Nephron (organoid): ENCODE measurements around the gene LPP.

Source experiments
- H3K27ac Mint-ChIP-seq, 3 experiments: 2 replicates each; pipeline ENCODE4 v1.8.0; 2020; ENCODE audit warnings: mixed read lengths in 3 of 3, mild to moderate bottlenecking in 2 of 3, moderate library complexity in 1 of 3
- H3K27me3 Mint-ChIP-seq: 2 replicates; pipeline ENCODE4 v1.8.0; 2021; ENCODE audit warnings: low read depth, mild to moderate bottlenecking, moderate library complexity, mixed read lengths
- H3K36me3 Mint-ChIP-seq: 2 replicates; pipeline ENCODE4 v1.8.0; 2020; ENCODE audit warnings: low read depth, mixed read lengths
- H3K4me1 Mint-ChIP-seq: 2 replicates; pipeline ENCODE4 v1.8.0; 2020; ENCODE audit warnings: mixed read lengths
- H3K4me3 Mint-ChIP-seq, 3 experiments: 2 replicates each; pipeline ENCODE4 v1.8.0; 2020; ENCODE audit warnings: mild to moderate bottlenecking in 3 of 3, mixed read lengths in 3 of 3, moderate library complexity in 2 of 3
- H3K9me3 Mint-ChIP-seq: 2 replicates; pipeline ENCODE4 v1.8.0; 2020; ENCODE audit warnings: mixed read lengths
- CTCF ChIP-seq, 3 experiments: fragments of 200-600 bp; sonication (generic); IDR thresholded peaks; one replicate each; pipeline ENCODE4 v1.5.0; 2021; ENCODE audit warnings: antibody characterized with exemption in 3 of 3; ENCODE audit not compliant: unreplicated experiment in 3 of 3

Gene LPP

GRCh38 chr3:188232656-188233055, 78.7 kb downstream of the LPP start:
- H3K4me3 Mint-ChIP-seq: no peak overlapping the region
- H3K27me3 Mint-ChIP-seq: no peaks in the 10 kb centered on the region
- H3K9me3 Mint-ChIP-seq: no peaks in the 10 kb centered on the region
- H3K36me3 Mint-ChIP-seq: peaks cover 14% of the 10 kb centered on the region
- H3K4me1 Mint-ChIP-seq: peaks cover 4% of the 10 kb centered on the region
- no peak overlapping the region for H3K27ac Mint-ChIP-seq
- TF ChIP-seq CTCF (IDR thresholded peaks at IDR 0.05; ENCODE audit: unreplicated experiment in 3 of 3): no peak

- no peaks in the 10 kb centered on the region for H3K27me3 Mint-ChIP-seq
- no peaks in the 10 kb centered on the region for H3K9me3 Mint-ChIP-seq
- H3K27ac Mint-ChIP-seq: no peak overlapping the region
Observed at GRCh38 chr3:188233320-188233719, 79.4 kb downstream of the LPP start.

GRCh38 chr3:188234132-188234531, 80.2 kb downstream of the LPP start:
- Mint-ChIP-seq H3K4me1 (peaks cover 4% of the 10 kb centered on the region), H3K27ac (no peak overlapping the region), H3K4me3 (no peak overlapping the region), H3K9me3 (no peaks in the 10 kb centered on the region), H3K36me3 (peaks cover 3% of the 10 kb centered on the region), H3K27me3 (no peaks in the 10 kb centered on the region)
- no peak for TF ChIP-seq CTCF (IDR thresholded peaks at IDR 0.05; ENCODE audit: unreplicated experiment in 3 of 3)

More at GRCh38 chr3:188233320-188233719, 79.4 kb downstream of the LPP start:
- Mint-ChIP-seq H3K36me3 (peaks cover 7% of the 10 kb centered on the region), H3K4me1 (peaks cover 4% of the 10 kb centered on the region), H3K4me3 (no peak overlapping the region)
- TF ChIP-seq CTCF (IDR thresholded peaks at IDR 0.05; ENCODE audit: unreplicated experiment in 3 of 3): no peak

GRCh38 chr3:188236271-188236670, 82.3 kb downstream of the LPP start:
- no peak overlapping the region for H3K27ac Mint-ChIP-seq
- peaks cover 11% of the 10 kb centered on the region for H3K4me1 Mint-ChIP-seq
- TF ChIP-seq CTCF (IDR thresholded peaks at IDR 0.05; ENCODE audit: unreplicated experiment in 3 of 3): no peak
- no peak overlapping the region for H3K4me3 Mint-ChIP-seq
- no peaks in the 10 kb centered on the region for H3K9me3 Mint-ChIP-seq
- H3K27me3 Mint-ChIP-seq: no peaks in the 10 kb centered on the region
- H3K36me3 Mint-ChIP-seq: no peaks in the 10 kb centered on the region

GRCh38 chr3:188239035-188239434, 85.1 kb downstream of the LPP start:
- H3K9me3 Mint-ChIP-seq: no peaks in the 10 kb centered on the region
- H3K27ac Mint-ChIP-seq: no peak overlapping the region
- peaks cover 12% of the 10 kb centered on the region for H3K4me1 Mint-ChIP-seq
- H3K27me3 Mint-ChIP-seq: no peaks in the 10 kb centered on the region
- no peak overlapping the region for H3K4me3 Mint-ChIP-seq
- no peaks in the 10 kb centered on the region for H3K36me3 Mint-ChIP-seq
- TF ChIP-seq CTCF (IDR thresholded peaks at IDR 0.05; ENCODE audit: unreplicated experiment in 3 of 3): no peak

- Mint-ChIP-seq H3K4me1 (peaks cover 12% of the 10 kb centered on the region), H3K36me3 (no peaks in the 10 kb centered on the region), H3K9me3 (no peaks in the 10 kb centered on the region), H3K4me3 (no peak overlapping the region), H3K27ac (no peak overlapping the region), H3K27me3 (no peaks in the 10 kb centered on the region)
- no peak for TF ChIP-seq CTCF (IDR thresholded peaks at IDR 0.05; ENCODE audit: unreplicated experiment in 3 of 3)
Observed at GRCh38 chr3:188239577-188239976, 85.6 kb downstream of the LPP start.
